WTC11 (cell line): Measurements from ENCODE around the gene LRIF1.

Source experiments
- ATF2 ChIP-seq: sonication (generic); formaldehyde crosslinking; IDR thresholded peaks from 2 replicates; pipeline ENCODE4 v1.8.1; 2022; ENCODE audit warnings: low read depth, missing genetic modification reagents, borderline replicate concordance
- CREM ChIP-seq: sonication (generic); formaldehyde crosslinking; IDR thresholded peaks from 2 replicates; pipeline ENCODE4 v1.8.1; 2022; ENCODE audit warnings: mild to moderate bottlenecking, missing genetic modification reagents, moderate library complexity
- MYBL2 ChIP-seq: sonication (generic); formaldehyde crosslinking; IDR thresholded peaks from 2 replicates; pipeline ENCODE4 v1.8.1; 2023; ENCODE audit warnings: mild to moderate bottlenecking, moderate library complexity, missing genetic modification reagents
- NR1H2 ChIP-seq: sonication (generic); formaldehyde crosslinking; IDR thresholded peaks from 2 replicates; pipeline ENCODE4 v1.9.0; 2021; ENCODE audit warnings: mild to moderate bottlenecking, moderate library complexity, missing genetic modification reagents
- RORB ChIP-seq: fragments of 250-450 bp; sonication (Bioruptor Pico); IDR thresholded peaks from 2 replicates; pipeline ENCODE4 v1.9.0; 2021; ENCODE audit warnings: mild to moderate bottlenecking
- ZNF281 ChIP-seq: sonication (generic); formaldehyde crosslinking; IDR thresholded peaks from 2 replicates; pipeline ENCODE4 v1.8.0; 2023; ENCODE audit warnings: mild to moderate bottlenecking, missing genetic modification reagents
- TF ChIP-seq, protein P1 (sequence below): sonication (generic); formaldehyde crosslinking; conservative IDR thresholded peaks from 2 replicates; pipeline ENCODE4 v1.8.1; 2023; ENCODE audit warnings: mild to moderate bottlenecking, low read depth, missing genetic modification reagents, moderate library complexity
- TF ChIP-seq, protein P2 (sequence below): sonication (generic); formaldehyde crosslinking; IDR thresholded peaks from 2 replicates; pipeline ENCODE4 v1.8.0; 2022; ENCODE audit warnings: mild to moderate bottlenecking, missing genetic modification reagents
- TF ChIP-seq, protein P3 (sequence below): sonication (generic); formaldehyde crosslinking; IDR thresholded peaks from 2 replicates; pipeline ENCODE4 v1.8.1; 2023; ENCODE audit warnings: mild to moderate bottlenecking, moderate library complexity, missing genetic modification reagents
- TF ChIP-seq, protein P4 (sequence below): fragments of 200-600 bp; IDR thresholded peaks from 2 replicates; pipeline ENCODE4 v1.8.0; 2022; ENCODE audit warnings: antibody characterized with exemption

GRCh38 chr1:110951161-110951560 is 12.6 kb downstream of the LRIF1 start:
- TF ChIP-seq, protein P1, sequence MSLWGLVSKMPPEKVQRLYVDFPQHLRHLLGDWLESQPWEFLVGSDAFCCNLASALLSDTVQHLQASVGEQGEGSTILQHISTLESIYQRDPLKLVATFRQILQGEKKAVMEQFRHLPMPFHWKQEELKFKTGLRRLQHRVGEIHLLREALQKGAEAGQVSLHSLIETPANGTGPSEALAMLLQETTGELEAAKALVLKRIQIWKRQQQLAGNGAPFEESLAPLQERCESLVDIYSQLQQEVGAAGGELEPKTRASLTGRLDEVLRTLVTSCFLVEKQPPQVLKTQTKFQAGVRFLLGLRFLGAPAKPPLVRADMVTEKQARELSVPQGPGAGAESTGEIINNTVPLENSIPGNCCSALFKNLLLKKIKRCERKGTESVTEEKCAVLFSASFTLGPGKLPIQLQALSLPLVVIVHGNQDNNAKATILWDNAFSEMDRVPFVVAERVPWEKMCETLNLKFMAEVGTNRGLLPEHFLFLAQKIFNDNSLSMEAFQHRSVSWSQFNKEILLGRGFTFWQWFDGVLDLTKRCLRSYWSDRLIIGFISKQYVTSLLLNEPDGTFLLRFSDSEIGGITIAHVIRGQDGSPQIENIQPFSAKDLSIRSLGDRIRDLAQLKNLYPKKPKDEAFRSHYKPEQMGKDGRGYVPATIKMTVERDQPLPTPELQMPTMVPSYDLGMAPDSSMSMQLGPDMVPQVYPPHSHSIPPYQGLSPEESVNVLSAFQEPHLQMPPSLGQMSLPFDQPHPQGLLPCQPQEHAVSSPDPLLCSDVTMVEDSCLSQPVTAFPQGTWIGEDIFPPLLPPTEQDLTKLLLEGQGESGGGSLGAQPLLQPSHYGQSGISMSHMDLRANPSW (CRISPR knock-in tag) = no peak
- TF ChIP-seq RORB (CRISPR knock-in tag) (no peak), ZNF281 (CRISPR knock-in tag) (no peak), MYBL2 (CRISPR knock-in tag) (no peak), CREM (CRISPR knock-in tag) (no peak), NR1H2 (no peak), ATF2 (CRISPR knock-in tag) (no peak)
- TF ChIP-seq, protein P2, sequence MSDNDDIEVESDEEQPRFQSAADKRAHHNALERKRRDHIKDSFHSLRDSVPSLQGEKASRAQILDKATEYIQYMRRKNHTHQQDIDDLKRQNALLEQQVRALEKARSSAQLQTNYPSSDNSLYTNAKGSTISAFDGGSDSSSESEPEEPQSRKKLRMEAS = no peak
- TF ChIP-seq, protein P3, sequence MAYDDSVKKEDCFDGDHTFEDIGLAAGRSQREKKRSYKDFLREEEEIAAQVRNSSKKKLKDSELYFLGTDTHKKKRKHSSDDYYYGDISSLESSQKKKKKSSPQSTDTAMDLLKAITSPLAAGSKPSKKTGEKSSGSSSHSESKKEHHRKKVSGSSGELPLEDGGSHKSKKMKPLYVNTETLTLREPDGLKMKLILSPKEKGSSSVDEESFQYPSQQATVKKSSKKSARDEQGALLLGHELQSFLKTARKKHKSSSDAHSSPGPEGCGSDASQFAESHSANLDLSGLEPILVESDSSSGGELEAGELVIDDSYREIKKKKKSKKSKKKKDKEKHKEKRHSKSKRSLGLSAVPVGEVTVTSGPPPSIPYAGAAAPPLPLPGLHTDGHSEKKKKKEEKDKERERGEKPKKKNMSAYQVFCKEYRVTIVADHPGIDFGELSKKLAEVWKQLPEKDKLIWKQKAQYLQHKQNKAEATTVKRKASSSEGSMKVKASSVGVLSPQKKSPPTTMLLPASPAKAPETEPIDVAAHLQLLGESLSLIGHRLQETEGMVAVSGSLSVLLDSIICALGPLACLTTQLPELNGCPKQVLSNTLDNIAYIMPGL (CRISPR knock-in tag) = no peak
- TF ChIP-seq, protein P4, sequence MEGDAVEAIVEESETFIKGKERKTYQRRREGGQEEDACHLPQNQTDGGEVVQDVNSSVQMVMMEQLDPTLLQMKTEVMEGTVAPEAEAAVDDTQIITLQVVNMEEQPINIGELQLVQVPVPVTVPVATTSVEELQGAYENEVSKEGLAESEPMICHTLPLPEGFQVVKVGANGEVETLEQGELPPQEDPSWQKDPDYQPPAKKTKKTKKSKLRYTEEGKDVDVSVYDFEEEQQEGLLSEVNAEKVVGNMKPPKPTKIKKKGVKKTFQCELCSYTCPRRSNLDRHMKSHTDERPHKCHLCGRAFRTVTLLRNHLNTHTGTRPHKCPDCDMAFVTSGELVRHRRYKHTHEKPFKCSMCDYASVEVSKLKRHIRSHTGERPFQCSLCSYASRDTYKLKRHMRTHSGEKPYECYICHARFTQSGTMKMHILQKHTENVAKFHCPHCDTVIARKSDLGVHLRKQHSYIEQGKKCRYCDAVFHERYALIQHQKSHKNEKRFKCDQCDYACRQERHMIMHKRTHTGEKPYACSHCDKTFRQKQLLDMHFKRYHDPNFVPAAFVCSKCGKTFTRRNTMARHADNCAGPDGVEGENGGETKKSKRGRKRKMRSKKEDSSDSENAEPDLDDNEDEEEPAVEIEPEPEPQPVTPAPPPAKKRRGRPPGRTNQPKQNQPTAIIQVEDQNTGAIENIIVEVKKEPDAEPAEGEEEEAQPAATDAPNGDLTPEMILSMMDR = no peak
